ENCODE data around the gene CAPS.

Gene CAPS

DNA sequence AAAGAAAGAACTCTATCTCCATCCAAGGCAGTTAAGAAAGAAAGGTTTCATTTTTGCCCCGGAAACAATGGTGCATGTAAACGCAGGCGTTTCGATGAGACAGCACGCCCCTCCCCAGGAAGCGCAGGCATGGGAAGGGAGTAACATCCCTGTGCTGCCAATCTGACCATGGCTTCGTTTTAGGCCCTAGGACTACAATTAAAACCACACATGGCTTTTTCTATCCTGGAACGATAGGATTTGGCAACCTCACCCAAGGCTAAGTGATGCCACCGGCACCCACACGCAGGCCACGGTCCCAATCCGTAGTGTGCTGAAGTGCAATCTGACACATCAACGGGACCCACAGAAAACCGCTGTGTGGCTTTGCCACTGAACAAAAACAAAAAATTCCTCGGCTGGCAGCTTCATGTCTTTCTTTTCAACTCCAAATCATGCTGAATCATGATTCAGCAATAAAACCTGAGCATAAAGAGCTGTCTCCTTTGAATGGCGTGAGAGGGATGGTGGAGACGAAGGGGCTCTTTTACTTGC lies 39.7 kb downstream of the CAPS start:
- no peak overlapping the region for H2BK5ac ChIP-seq (ENCODE audit: low read length)
- H3K56ac ChIP-seq (ENCODE audit: low read length): peak overlapping the region; percentile 75
- H2AK5ac ChIP-seq (ENCODE audit: low read length): no peak overlapping the region
- H3K4me3 ChIP-seq (ENCODE audit: low read length): no peak overlapping the region
- no peak overlapping the region for H3K9ac ChIP-seq (ENCODE audit: low read length)
- H3K79me1 ChIP-seq (ENCODE audit: low read length): peaks cover 45% of the 10 kb centered on the region
- DNase-seq: no peak
- H3K79me2 ChIP-seq (ENCODE audit: control insufficient read depth, insufficient read depth, low read length): peaks cover 76% of the 10 kb centered on the region
- no peak overlapping the region for H3K27ac ChIP-seq (ENCODE audit: low read depth, low read length)
- WGBS (ENCODE audit: extremely low coverage, insufficient coverage, low lambda C conversion rate): no CpG with 5 or more reads among the region's 17 CpGs
- H3K4ac ChIP-seq (ENCODE audit: low read depth, low read length): no peak overlapping the region
- H3K23ac ChIP-seq (ENCODE audit: low read length): no peak overlapping the region
- H2BK15ac ChIP-seq (replicated peaks; ENCODE audit: low read depth): no peak overlapping the region
- peak overlapping the region; percentile 20 for H3K18ac ChIP-seq (ENCODE audit: low read length)
- H4K5ac ChIP-seq (ENCODE audit: low read length): no peak overlapping the region
- H3K27me3 ChIP-seq (ENCODE audit: insufficient read depth, low read length, poor library complexity): no peaks in the 10 kb centered on the region
- H3K4me1 ChIP-seq (ENCODE audit: control insufficient read depth, low read depth, low read length): peaks cover 39% of the 10 kb centered on the region
- H4K8ac ChIP-seq (ENCODE audit: low read depth, low read length): no peak overlapping the region
- H3K4me2 ChIP-seq (ENCODE audit: low read length): no peak overlapping the region
- H3K36me3 ChIP-seq (ENCODE audit: control insufficient read depth, insufficient read depth, low read length): no peaks in the 10 kb centered on the region
- H2BK120ac ChIP-seq (ENCODE audit: low read depth, low read length): no peak overlapping the region

DNA sequence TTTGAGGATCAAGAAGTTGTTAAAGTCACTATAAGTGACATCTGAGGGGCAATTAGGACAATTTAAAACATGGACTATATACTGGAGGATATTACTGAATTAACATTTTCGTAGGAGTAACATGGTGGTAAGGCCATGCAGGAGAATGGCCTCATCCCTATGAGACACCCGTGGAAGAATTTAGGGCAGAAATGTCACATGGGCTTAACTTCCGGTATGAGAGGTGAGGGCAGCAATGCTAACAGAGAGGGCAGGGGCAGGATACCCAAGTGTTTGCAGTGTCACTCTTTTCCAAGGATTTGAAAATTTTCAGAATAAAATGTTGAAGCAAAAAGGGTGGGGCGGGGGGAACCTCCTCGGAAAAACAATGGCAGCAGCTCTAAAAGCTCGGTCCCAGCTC lies 40.2 kb downstream of the CAPS start:
- Histone ChIP-seq H3K27ac (ENCODE audit: low read depth, low read length) (no peak overlapping the region), H2BK15ac (replicated peaks; ENCODE audit: low read depth) (no peak overlapping the region), H3K4me1 (ENCODE audit: control insufficient read depth, low read depth, low read length) (peaks cover 42% of the 10 kb centered on the region), H3K79me2 (ENCODE audit: control insufficient read depth, insufficient read depth, low read length) (peaks cover 78% of the 10 kb centered on the region), H3K18ac (ENCODE audit: low read length) (no peak overlapping the region), H3K79me1 (ENCODE audit: low read length) (peaks cover 45% of the 10 kb centered on the region), H2BK5ac (ENCODE audit: low read length) (no peak overlapping the region), H3K4me3 (ENCODE audit: low read length) (no peak overlapping the region), H3K4me2 (ENCODE audit: low read length) (no peak overlapping the region), H3K56ac (ENCODE audit: low read length) (no peak overlapping the region), H3K9ac (ENCODE audit: low read length) (no peak overlapping the region), H2AK5ac (ENCODE audit: low read length) (no peak overlapping the region), H4K5ac (ENCODE audit: low read length) (no peak overlapping the region), H3K23ac (ENCODE audit: low read length) (no peak overlapping the region), H3K36me3 (ENCODE audit: control insufficient read depth, insufficient read depth, low read length) (no peaks in the 10 kb centered on the region), H2BK120ac (ENCODE audit: low read depth, low read length) (no peak overlapping the region), H3K4ac (ENCODE audit: low read depth, low read length) (no peak overlapping the region), H3K27me3 (ENCODE audit: insufficient read depth, low read length, poor library complexity) (no peaks in the 10 kb centered on the region), H4K8ac (ENCODE audit: low read depth, low read length) (no peak overlapping the region)
- DNase-seq: no peak
- no CpG with 5 or more reads among the region's 6 CpGs for WGBS (ENCODE audit: extremely low coverage, insufficient coverage, low lambda C conversion rate)

DNA sequence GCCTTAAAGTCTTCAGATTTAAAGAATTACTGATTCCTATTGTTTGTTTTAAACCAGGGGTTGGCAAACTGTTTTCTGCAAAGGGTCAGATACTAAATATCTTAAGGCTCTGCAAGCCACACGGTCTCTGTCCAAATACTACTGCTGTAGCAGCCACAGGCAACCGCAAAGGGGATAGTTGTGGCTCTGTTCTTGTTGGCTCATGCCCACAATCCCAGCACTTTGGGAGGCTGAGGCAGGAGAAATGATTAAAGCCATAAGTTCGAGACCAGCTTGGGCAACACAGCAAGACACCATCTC lies 41.5 kb downstream of the CAPS start:
- Histone ChIP-seq H2BK15ac (replicated peaks; ENCODE audit: low read depth) (no peak overlapping the region), H3K36me3 (ENCODE audit: control insufficient read depth, insufficient read depth, low read length) (no peaks in the 10 kb centered on the region), H3K27me3 (ENCODE audit: insufficient read depth, low read length, poor library complexity) (no peaks in the 10 kb centered on the region), H2BK120ac (ENCODE audit: low read depth, low read length) (no peak overlapping the region), H3K23ac (ENCODE audit: low read length) (no peak overlapping the region), H3K79me1 (ENCODE audit: low read length) (peaks cover 49% of the 10 kb centered on the region), H2AK5ac (ENCODE audit: low read length) (no peak overlapping the region), H3K56ac (ENCODE audit: low read length) (no peak overlapping the region), H3K79me2 (ENCODE audit: control insufficient read depth, insufficient read depth, low read length) (peaks cover 82% of the 10 kb centered on the region), H3K4me1 (ENCODE audit: control insufficient read depth, low read depth, low read length) (peaks cover 43% of the 10 kb centered on the region), H3K9ac (ENCODE audit: low read length) (no peak overlapping the region), H3K27ac (ENCODE audit: low read depth, low read length) (no peak overlapping the region), H4K5ac (ENCODE audit: low read length) (no peak overlapping the region), H3K4me2 (ENCODE audit: low read length) (no peak overlapping the region), H3K4me3 (ENCODE audit: low read length) (no peak overlapping the region), H3K18ac (ENCODE audit: low read length) (no peak overlapping the region), H4K8ac (ENCODE audit: low read depth, low read length) (no peak overlapping the region), H3K4ac (ENCODE audit: low read depth, low read length) (no peak overlapping the region), H2BK5ac (ENCODE audit: low read length) (no peak overlapping the region)
- WGBS (ENCODE audit: extremely low coverage, insufficient coverage, low lambda C conversion rate): no CpG with 5 or more reads among the region's 3 CpGs
- DNase-seq: no peak

DNA sequence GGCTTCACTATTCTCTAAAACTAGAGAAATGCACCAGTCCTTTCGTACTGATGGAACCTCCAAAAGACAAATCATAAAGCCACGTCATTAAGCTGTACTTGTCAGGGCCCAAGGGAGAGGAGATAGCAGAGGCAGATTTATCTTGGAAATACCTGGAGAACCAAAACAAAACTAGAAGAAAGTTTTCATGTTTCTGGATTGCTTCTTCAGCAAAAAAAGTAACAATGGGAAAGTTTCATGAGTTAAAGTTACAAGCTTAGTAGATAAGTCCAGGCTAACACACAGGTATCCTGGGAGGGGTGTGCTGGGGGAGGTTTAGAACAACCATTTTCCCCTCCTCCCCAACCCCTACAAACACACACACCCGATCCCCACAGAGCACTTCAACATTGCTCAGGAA lies 42.3 kb downstream of the CAPS start:
- WGBS (ENCODE audit: extremely low coverage, insufficient coverage, low lambda C conversion rate): no CpG with 5 or more reads among the region's 3 CpGs
- H3K18ac ChIP-seq (ENCODE audit: low read length): no peak overlapping the region
- H4K5ac ChIP-seq (ENCODE audit: low read length): no peak overlapping the region
- no peak overlapping the region for H2AK5ac ChIP-seq (ENCODE audit: low read length)
- no peak overlapping the region for H3K27ac ChIP-seq (ENCODE audit: low read depth, low read length)
- H2BK5ac ChIP-seq (ENCODE audit: low read length): no peak overlapping the region
- no peak overlapping the region for H3K4me3 ChIP-seq (ENCODE audit: low read length)
- H3K56ac ChIP-seq (ENCODE audit: low read length): peak overlapping the region; percentile 22
- H3K9ac ChIP-seq (ENCODE audit: low read length): no peak overlapping the region
- no peak overlapping the region for H3K4me2 ChIP-seq (ENCODE audit: low read length)
- peaks cover 85% of the 10 kb centered on the region for H3K79me2 ChIP-seq (ENCODE audit: control insufficient read depth, insufficient read depth, low read length)
- H3K23ac ChIP-seq (ENCODE audit: low read length): no peak overlapping the region
- no peaks in the 10 kb centered on the region for H3K36me3 ChIP-seq (ENCODE audit: control insufficient read depth, insufficient read depth, low read length)
- peaks cover 52% of the 10 kb centered on the region for H3K79me1 ChIP-seq (ENCODE audit: low read length)
- no peak for DNase-seq
- no peaks in the 10 kb centered on the region for H3K27me3 ChIP-seq (ENCODE audit: insufficient read depth, low read length, poor library complexity)
- H3K4me1 ChIP-seq (ENCODE audit: control insufficient read depth, low read depth, low read length): peaks cover 41% of the 10 kb centered on the region
- no peak overlapping the region for H2BK15ac ChIP-seq (replicated peaks; ENCODE audit: low read depth)
- no peak overlapping the region for H3K4ac ChIP-seq (ENCODE audit: low read depth, low read length)
- no peak overlapping the region for H4K8ac ChIP-seq (ENCODE audit: low read depth, low read length)
- no peak overlapping the region for H2BK120ac ChIP-seq (ENCODE audit: low read depth, low read length)

DNA sequence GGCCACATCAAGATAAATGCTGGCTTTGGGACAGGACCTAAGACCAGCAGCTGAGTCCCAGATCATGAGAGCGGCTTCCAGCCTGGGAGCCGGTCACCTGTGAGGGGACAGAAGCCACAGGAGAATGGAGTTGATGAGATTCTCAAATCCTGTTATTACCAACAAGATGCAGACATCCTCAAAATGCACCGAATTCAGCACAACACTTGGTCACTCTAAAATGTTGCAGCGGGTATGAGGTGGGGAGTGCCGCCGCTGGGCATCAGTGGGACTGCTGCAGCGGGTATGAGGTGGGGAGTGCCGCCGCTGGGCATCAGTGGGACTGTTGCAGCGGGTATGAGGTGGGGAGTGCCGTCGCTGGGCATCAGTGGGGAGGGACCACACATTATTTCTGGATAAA lies 42.7 kb downstream of the CAPS start:
- Histone ChIP-seq H3K79me2 (ENCODE audit: control insufficient read depth, insufficient read depth, low read length) (peaks cover 83% of the 10 kb centered on the region), H3K4me1 (ENCODE audit: control insufficient read depth, low read depth, low read length) (peaks cover 37% of the 10 kb centered on the region)

DNA sequence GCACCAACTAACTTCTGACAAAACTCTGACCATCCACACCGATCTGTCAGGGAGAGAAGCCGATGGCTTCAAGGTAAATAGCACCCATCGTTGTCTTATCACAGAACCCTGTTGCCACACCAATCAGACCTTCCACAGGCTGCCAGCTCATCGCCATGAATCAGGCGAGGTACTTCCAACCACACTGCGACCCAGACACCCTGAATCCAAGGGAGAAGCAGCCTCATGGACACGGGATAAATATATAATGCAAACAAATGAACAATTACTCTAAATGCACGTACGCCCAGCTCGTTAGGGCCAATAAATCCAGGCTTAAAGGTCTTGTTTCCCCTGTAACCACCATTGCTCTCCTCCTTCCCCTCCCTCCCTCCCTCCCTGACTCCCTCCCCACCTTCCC lies 43.1 kb downstream of the CAPS start:
- H2AK5ac ChIP-seq (ENCODE audit: low read length): no peak overlapping the region
- H4K5ac ChIP-seq (ENCODE audit: low read length): no peak overlapping the region
- H3K9ac ChIP-seq (ENCODE audit: low read length): no peak overlapping the region
- peaks cover 83% of the 10 kb centered on the region for H3K79me2 ChIP-seq (ENCODE audit: control insufficient read depth, insufficient read depth, low read length)
- no peak overlapping the region for H2BK120ac ChIP-seq (ENCODE audit: low read depth, low read length)
- no peak overlapping the region for H3K18ac ChIP-seq (ENCODE audit: low read length)
- H2BK15ac ChIP-seq (replicated peaks; ENCODE audit: low read depth): no peak overlapping the region
- DNase-seq: no peak
- H4K8ac ChIP-seq (ENCODE audit: low read depth, low read length): no peak overlapping the region
- no peaks in the 10 kb centered on the region for H3K36me3 ChIP-seq (ENCODE audit: control insufficient read depth, insufficient read depth, low read length)
- H3K56ac ChIP-seq (ENCODE audit: low read length): no peak overlapping the region
- H3K4me3 ChIP-seq (ENCODE audit: low read length): no peak overlapping the region
- H3K4ac ChIP-seq (ENCODE audit: low read depth, low read length): no peak overlapping the region
- H3K4me1 ChIP-seq (ENCODE audit: control insufficient read depth, low read depth, low read length): peaks cover 34% of the 10 kb centered on the region
- H2BK5ac ChIP-seq (ENCODE audit: low read length): no peak overlapping the region
- no peak overlapping the region for H3K4me2 ChIP-seq (ENCODE audit: low read length)
- no CpG with 5 or more reads among the region's 10 CpGs for WGBS (ENCODE audit: extremely low coverage, insufficient coverage, low lambda C conversion rate)
- peaks cover 49% of the 10 kb centered on the region for H3K79me1 ChIP-seq (ENCODE audit: low read length)
- H3K23ac ChIP-seq (ENCODE audit: low read length): no peak overlapping the region
- H3K27me3 ChIP-seq (ENCODE audit: insufficient read depth, low read length, poor library complexity): no peaks in the 10 kb centered on the region
- no peak overlapping the region for H3K27ac ChIP-seq (ENCODE audit: low read depth, low read length)

More for the DNA sequence above, 42.7 kb downstream of the CAPS start:
- no CpG with 5 or more reads among the region's 12 CpGs for WGBS (ENCODE audit: extremely low coverage, insufficient coverage, low lambda C conversion rate)
- Histone ChIP-seq H3K18ac (ENCODE audit: low read length) (no peak overlapping the region), H3K23ac (ENCODE audit: low read length) (no peak overlapping the region), H3K4me2 (ENCODE audit: low read length) (no peak overlapping the region), H3K9ac (ENCODE audit: low read length) (no peak overlapping the region), H3K79me1 (ENCODE audit: low read length) (peaks cover 50% of the 10 kb centered on the region), H2BK120ac (ENCODE audit: low read depth, low read length) (no peak overlapping the region), H3K36me3 (ENCODE audit: control insufficient read depth, insufficient read depth, low read length) (no peaks in the 10 kb centered on the region), H3K4ac (ENCODE audit: low read depth, low read length) (no peak overlapping the region), H3K4me3 (ENCODE audit: low read length) (no peak overlapping the region), H3K56ac (ENCODE audit: low read length) (peak overlapping the region; percentile 22), H4K8ac (ENCODE audit: low read depth, low read length) (no peak overlapping the region), H4K5ac (ENCODE audit: low read length) (no peak overlapping the region), H3K27me3 (ENCODE audit: insufficient read depth, low read length, poor library complexity) (no peaks in the 10 kb centered on the region), H2AK5ac (ENCODE audit: low read length) (no peak overlapping the region), H2BK15ac (replicated peaks; ENCODE audit: low read depth) (no peak overlapping the region), H3K27ac (ENCODE audit: low read depth, low read length) (no peak overlapping the region), H2BK5ac (ENCODE audit: low read length) (no peak overlapping the region)
- no peak for DNase-seq

Measured in mesendoderm (in vitro differentiated cells).